Measurements from ENCODE around the gene THSD8. TPM values are rescaled to one million over a fixed set of nuclear protein-coding genes. Genes with fewer than 3 reads are reported as not detected.

The THSD8 gene
- polyA plus RNA-seq, 1 experiment = 1.6 TPM

DNA sequence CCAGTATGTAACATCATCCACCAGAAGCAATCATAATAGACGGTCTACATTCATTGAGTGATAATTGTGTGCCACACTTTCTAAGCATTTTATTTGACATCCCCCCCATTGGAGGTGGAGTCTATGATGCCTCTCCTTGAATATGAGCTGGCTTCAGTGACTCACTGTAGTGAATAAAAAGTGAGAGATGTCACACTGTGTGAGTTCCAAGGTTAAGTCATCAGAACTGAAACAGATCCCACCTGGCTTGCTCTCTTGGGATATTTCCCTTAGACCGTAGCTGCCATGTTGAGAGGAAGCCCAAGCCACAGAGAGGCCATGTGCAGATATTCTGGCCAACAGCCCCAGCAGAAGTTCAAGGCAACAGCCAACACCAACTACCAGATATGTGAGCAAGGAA is 19.9 kb downstream of the THSD8 start:
- POLR2A ChIA-PET = interaction anchor here (0.6 kb wide), 1 partner anchor 121 kb away, joined by 10 read pairs; no protein-coding TSS in a partner anchor
- TF ChIP-seq, protein P1, sequence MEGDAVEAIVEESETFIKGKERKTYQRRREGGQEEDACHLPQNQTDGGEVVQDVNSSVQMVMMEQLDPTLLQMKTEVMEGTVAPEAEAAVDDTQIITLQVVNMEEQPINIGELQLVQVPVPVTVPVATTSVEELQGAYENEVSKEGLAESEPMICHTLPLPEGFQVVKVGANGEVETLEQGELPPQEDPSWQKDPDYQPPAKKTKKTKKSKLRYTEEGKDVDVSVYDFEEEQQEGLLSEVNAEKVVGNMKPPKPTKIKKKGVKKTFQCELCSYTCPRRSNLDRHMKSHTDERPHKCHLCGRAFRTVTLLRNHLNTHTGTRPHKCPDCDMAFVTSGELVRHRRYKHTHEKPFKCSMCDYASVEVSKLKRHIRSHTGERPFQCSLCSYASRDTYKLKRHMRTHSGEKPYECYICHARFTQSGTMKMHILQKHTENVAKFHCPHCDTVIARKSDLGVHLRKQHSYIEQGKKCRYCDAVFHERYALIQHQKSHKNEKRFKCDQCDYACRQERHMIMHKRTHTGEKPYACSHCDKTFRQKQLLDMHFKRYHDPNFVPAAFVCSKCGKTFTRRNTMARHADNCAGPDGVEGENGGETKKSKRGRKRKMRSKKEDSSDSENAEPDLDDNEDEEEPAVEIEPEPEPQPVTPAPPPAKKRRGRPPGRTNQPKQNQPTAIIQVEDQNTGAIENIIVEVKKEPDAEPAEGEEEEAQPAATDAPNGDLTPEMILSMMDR (IDR thresholded peaks at IDR 0.05; ENCODE audit: low read depth, low read length) = no peak
- Histone ChIP-seq H3K27me3 (ENCODE audit: control insufficient read depth, insufficient read depth, low read length) (peaks cover 3% of the 10 kb centered on the region), H3K9me3 (ENCODE audit: control insufficient read depth, insufficient read depth, low read length) (no peaks in the 10 kb centered on the region; the same call in 1 of the 2 replicates), H3K4me3 (ENCODE audit: low read depth, low read length) (no peak overlapping the region), H3K27ac (ENCODE audit: low read depth, low read length) (no peak overlapping the region)
- CTCF ChIA-PET = interaction anchor here (0.7 kb wide), 2 partner anchors 26 to 55 kb away, joined by 3 read pairs; no protein-coding TSS in a partner anchor
- no peak for DNase-seq (ENCODE audit: low read depth, low spot score)

DNA sequence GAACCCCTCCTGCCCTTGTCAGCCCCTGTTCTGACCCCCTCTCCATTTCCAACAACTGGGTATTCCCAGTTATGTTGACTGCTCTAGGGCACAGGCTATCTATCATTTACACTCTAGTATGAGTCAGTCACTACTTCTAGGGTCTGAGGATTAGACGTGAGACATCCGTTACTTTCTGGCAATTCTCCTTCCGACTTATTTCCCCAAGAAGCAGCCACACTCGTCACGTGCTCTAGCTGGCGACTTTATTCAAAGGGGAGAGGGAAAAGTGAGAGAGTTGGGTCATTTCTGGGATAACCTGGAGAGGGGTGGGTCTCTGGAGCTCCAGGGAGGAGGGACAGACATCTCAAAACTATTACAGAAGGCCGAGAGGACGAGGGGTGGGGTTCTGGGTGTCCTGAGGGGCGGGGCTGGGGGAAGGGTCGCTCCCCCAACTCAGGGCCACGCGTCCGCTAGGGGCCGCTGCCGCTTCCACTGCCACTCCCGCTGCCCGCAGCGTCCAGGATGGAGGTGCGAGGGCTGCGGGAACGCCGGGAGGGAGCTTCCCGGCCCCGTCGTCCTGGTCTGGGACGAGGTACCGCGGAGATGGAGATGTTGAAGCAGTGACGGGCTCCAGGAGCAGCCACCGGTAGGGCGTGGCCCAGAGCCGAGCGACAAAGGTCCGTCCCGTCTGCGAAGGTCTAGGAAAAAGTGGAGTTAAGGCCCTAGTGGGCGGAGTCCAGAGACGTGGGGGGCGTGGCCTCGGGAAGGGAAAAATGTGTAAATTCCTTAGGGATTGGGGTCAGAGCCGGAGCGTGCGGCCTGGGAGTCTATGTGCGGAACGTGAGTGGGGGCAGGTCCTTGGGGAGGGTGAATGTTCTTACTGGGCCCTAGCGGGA is 23.6 kb downstream of the THSD8 start:
- ChIA-PET CTCF (interaction anchor here (0.6 to 1.5 kb wide), 6 partner anchors 33 to 106 kb away, joined by 4 to 13 read pairs (median 5); no protein-coding TSS in a partner anchor), POLR2A (interaction anchor here (0.5 to 0.6 kb wide), 2 partner anchors 56 to 143 kb away, joined by 6 to 7 read pairs; partner anchors contain the start of gene DNASE2)
- Histone ChIP-seq H3K9me3 (ENCODE audit: control insufficient read depth, insufficient read depth, low read length) (no peaks in the 10 kb centered on the region; the same call in 1 of the 2 replicates), H3K27me3 (ENCODE audit: control insufficient read depth, insufficient read depth, low read length) (peaks cover 9% of the 10 kb centered on the region), H3K27ac (ENCODE audit: low read depth, low read length) (no peak overlapping the region), H3K4me3 (ENCODE audit: low read depth, low read length) (no peak overlapping the region)
- TF ChIP-seq, protein P1 (IDR thresholded peaks at IDR 0.05; ENCODE audit: low read depth, low read length) = peak; percentile 33; the same call in 1 of the 2 replicates
- no peak for DNase-seq (ENCODE audit: low read depth, low spot score)

DNA sequence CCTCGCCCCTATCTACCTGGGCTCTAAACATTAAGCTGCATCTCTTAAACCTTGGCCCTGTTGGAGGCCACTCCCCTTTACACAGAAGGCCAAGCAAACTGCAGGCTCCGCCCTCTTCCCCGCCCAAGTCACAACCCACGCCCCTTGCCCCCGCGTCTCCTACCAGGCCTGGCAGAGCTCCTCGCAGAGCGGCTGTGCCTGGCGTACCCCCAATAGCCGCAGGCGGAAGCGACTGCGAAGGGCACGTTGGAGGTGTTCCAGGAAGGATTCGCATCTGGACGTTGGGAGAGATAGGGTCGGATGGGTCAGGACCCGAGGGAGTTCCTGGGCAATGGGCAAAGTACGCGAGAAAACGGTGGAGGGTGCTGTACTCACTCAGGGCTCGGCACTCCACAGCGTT is 26.6 kb downstream of the THSD8 start:
- DNase-seq (ENCODE audit: low read depth, low spot score) = no peak
- Histone ChIP-seq H3K27me3 (ENCODE audit: control insufficient read depth, insufficient read depth, low read length) (peaks cover 14% of the 10 kb centered on the region), H3K9me3 (ENCODE audit: control insufficient read depth, insufficient read depth, low read length) (no peaks in the 10 kb centered on the region; the same call in 1 of the 2 replicates), H3K27ac (ENCODE audit: low read depth, low read length) (no peak overlapping the region), H3K4me3 (ENCODE audit: low read depth, low read length) (no peak overlapping the region)
- TF ChIP-seq, protein P1 (IDR thresholded peaks at IDR 0.05; ENCODE audit: low read depth, low read length) = no peak
- POLR2A ChIA-PET = interaction anchor here (0.7 kb wide), 1 partner anchor 39 kb away, joined by 4 read pairs; no protein-coding TSS in a partner anchor
- CTCF ChIA-PET = interaction anchor here (2.9 kb wide), 1 partner anchor 19 kb away, joined by 11 read pairs; no protein-coding TSS in a partner anchor

DNA sequence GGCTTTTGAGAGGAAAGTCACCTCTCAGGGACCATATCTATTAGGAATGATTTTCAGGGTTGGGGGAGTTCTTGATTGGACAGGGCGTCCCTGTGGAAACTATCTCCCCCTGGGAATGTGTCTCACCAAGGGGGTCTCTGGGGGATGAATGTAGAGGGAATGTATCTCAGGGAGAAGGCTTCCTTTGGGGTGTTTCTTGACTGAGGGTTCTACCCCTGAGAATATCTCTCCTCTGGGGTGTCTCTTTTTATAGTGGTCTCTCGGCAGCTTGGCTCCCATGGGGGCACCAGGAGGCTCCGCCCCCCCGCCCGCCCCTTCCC is 31.5 kb downstream of the THSD8 start:
- ChIA-PET CTCF (no interaction called here), POLR2A (no interaction called here)
- peaks cover 51% of the 10 kb centered on the region for H3K27me3 ChIP-seq (ENCODE audit: control insufficient read depth, insufficient read depth, low read length)
- no peak overlapping the region for H3K4me3 ChIP-seq (ENCODE audit: low read depth, low read length)
- no peak for DNase-seq (ENCODE audit: low read depth, low spot score)
- H3K9me3 ChIP-seq (ENCODE audit: control insufficient read depth, insufficient read depth, low read length) = no peaks in the 10 kb centered on the region; the same call in 1 of the 2 replicates
- TF ChIP-seq, protein P1 (IDR thresholded peaks at IDR 0.05; ENCODE audit: low read depth, low read length) = no peak
- no peak overlapping the region for H3K27ac ChIP-seq (ENCODE audit: low read depth, low read length)
